ENCODE measurements around the gene TRIM71. TPM values are rescaled to one million over a fixed set of nuclear protein-coding genes. Genes with fewer than 3 reads are reported as not detected.
A peak's percentile ranks its signal among the peaks of the same experiment; 100 is the strongest.

TRIM71 gene
- total and polyA plus RNA-seq, 2 of the 13 experiments (the other 11 are each of a cell fraction or from before 2014, with no cell fraction given), result 21.7 to 76.9 TPM

DNA sequence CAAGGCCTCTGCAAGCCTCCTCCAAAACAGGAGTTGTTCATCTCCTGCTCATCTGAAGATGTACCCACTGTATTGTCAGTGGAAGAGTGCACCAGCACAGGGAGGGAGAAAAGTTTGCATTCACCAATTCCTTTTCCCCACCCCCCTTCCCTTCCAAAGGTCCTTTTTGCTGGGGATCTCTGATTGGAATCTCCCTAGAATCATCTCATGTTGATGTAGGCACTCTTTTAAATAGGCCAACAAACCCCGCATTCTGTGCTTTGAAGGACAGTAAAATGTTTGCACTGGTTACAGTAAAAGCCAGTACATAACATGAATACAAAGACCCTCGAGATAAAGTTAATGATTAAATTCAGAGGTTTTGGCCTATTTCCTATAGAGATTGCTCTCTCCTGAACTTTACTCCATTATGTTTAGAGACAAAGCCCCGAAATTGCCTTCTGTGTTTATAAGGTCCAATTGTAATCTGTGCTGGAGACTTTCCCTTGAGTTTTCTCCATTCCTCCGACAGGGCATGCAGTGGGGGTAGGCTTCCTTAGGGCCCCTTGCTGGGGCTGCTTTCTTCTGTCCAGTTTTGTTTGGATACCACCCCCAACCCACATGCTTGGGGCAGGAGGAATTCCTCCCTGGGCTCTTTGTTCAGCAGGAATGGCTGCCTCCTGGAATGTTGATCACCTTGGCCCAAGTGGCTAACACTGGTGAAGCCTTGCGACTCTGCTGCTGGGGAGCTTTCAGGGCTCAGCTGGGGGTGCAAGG is 22.5 kb downstream of the TRIM71 start (continued):
- TF ChIP-seq, protein P1, sequence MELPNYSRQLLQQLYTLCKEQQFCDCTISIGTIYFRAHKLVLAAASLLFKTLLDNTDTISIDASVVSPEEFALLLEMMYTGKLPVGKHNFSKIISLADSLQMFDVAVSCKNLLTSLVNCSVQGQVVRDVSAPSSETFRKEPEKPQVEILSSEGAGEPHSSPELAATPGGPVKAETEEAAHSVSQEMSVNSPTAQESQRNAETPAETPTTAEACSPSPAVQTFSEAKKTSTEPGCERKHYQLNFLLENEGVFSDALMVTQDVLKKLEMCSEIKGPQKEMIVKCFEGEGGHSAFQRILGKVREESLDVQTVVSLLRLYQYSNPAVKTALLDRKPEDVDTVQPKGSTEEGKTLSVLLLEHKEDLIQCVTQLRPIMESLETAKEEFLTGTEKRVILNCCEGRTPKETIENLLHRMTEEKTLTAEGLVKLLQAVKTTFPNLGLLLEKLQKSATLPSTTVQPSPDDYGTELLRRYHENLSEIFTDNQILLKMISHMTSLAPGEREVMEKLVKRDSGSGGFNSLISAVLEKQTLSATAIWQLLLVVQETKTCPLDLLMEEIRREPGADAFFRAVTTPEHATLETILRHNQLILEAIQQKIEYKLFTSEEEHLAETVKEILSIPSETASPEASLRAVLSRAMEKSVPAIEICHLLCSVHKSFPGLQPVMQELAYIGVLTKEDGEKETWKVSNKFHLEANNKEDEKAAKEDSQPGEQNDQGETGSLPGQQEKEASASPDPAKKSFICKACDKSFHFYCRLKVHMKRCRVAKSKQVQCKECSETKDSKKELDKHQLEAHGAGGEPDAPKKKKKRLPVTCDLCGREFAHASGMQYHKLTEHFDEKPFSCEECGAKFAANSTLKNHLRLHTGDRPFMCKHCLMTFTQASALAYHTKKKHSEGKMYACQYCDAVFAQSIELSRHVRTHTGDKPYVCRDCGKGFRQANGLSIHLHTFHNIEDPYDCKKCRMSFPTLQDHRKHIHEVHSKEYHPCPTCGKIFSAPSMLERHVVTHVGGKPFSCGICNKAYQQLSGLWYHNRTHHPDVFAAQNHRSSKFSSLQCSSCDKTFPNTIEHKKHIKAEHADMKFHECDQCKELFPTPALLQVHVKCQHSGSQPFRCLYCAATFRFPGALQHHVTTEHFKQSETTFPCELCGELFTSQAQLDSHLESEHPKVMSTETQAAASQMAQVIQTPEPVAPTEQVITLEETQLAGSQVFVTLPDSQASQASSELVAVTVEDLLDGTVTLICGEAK (IDR thresholded peaks at IDR 0.05), result no peak
- TF ChIP-seq, protein P1 (CRISPR knock-in tag; IDR thresholded peaks at IDR 0.05), result no peak; the same call in 1 of the 2 replicates
- no peak for TF ChIP-seq ZFP36L2 (CRISPR knock-in tag; IDR thresholded peaks at IDR 0.05)
- no peak for TF ChIP-seq ZFP36L1 (CRISPR knock-in tag; IDR thresholded peaks at IDR 0.05)
- no peak for TF ChIP-seq RNF2 (conservative IDR thresholded peaks at IDR 0.05; ENCODE audit: low read depth)
- 0 out of 2 replicates have a peak, but pooled peaks have one; percentile 43 for TF ChIP-seq NAIF1 (CRISPR knock-in tag; IDR thresholded peaks at IDR 0.05; ENCODE audit: borderline replicate concordance)
- peak; percentile 86; the same call in 1 of the 2 replicates for TF ChIP-seq GATA4 (IDR thresholded peaks at IDR 0.05; ENCODE audit: borderline replicate concordance, low read depth)
- no peak; the same call in 1 of the 2 replicates for TF ChIP-seq ZNF431 (CRISPR knock-in tag; IDR thresholded peaks at IDR 0.05; ENCODE audit: borderline replicate concordance, low read depth)
- TF ChIP-seq YY1 (IDR thresholded peaks at IDR 0.05; ENCODE audit: insufficient read depth, insufficient replicate concordance, low read depth, low read length), result peak; percentile 84
- no peak for TF ChIP-seq SATB2 (CRISPR knock-in tag; IDR thresholded peaks at IDR 0.05)
- TF ChIP-seq ZNF496 (CRISPR knock-in tag; IDR thresholded peaks at IDR 0.05; ENCODE audit: insufficient replicate concordance), result no peak
- TF ChIP-seq MBNL3 (CRISPR knock-in tag; conservative IDR thresholded peaks at IDR 0.05), result no peak
- no peak for TF ChIP-seq ZSCAN12 (CRISPR knock-in tag; IDR thresholded peaks at IDR 0.05)
- TF ChIP-seq TAF1 (CRISPR knock-in tag; IDR thresholded peaks at IDR 0.05), result peak; percentile 72
- TF ChIP-seq TP53 (CRISPR knock-in tag; conservative IDR thresholded peaks at IDR 0.05), result no peak
- no peak; the same call in 1 of the 2 replicates for TF ChIP-seq FOXP1 (IDR thresholded peaks at IDR 0.05)
- TF ChIP-seq FOXP1 (CRISPR knock-in tag; IDR thresholded peaks at IDR 0.05), result peak; percentile 70; the same call in 1 of the 2 replicates
- TF ChIP-seq, protein P2, sequence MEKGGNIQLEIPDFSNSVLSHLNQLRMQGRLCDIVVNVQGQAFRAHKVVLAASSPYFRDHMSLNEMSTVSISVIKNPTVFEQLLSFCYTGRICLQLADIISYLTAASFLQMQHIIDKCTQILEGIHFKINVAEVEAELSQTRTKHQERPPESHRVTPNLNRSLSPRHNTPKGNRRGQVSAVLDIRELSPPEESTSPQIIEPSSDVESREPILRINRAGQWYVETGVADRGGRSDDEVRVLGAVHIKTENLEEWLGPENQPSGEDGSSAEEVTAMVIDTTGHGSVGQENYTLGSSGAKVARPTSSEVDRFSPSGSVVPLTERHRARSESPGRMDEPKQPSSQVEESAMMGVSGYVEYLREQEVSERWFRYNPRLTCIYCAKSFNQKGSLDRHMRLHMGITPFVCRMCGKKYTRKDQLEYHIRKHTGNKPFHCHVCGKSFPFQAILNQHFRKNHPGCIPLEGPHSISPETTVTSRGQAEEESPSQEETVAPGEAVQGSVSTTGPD (CRISPR knock-in tag; IDR thresholded peaks at IDR 0.05), result peak; percentile 81; the same call in 1 of the 2 replicates
- no peak for TF ChIP-seq CC2D1A (CRISPR knock-in tag; IDR thresholded peaks at IDR 0.05)
- TF ChIP-seq MAZ (IDR thresholded peaks at IDR 0.05; ENCODE audit: borderline replicate concordance, low read depth, low read length), result no peak
- 0 out of 2 replicates have a peak, but pooled peaks have one; percentile 51 for TF ChIP-seq MAZ (CRISPR knock-in tag; IDR thresholded peaks at IDR 0.05; ENCODE audit: low read depth)

All from HepG2 (cell line).